Measurements from ENCODE around the gene ABCA10.

Gene ABCA10

GRCh38 chr17:69188064-69188463 lies 40.6 kb downstream of the ABCA10 start:
- DNase-seq (ENCODE audit: low read depth) = no peak
- no peak overlapping the region for H3K4me3 ChIP-seq (ENCODE audit: low read length)
- TF ChIP-seq CTCF (conservative IDR thresholded peaks at IDR 0.05; ENCODE audit: low read depth, low read length) = no peak

- no peak for TF ChIP-seq CTCF (conservative IDR thresholded peaks at IDR 0.05; ENCODE audit: low read depth, low read length)
- no peak for DNase-seq (ENCODE audit: low read depth)
- H3K4me3 ChIP-seq (ENCODE audit: low read length) = no peak overlapping the region
Observed at GRCh38 chr17:69187294-69187693, 41.3 kb downstream of the ABCA10 start.

- no peak for TF ChIP-seq CTCF (conservative IDR thresholded peaks at IDR 0.05; ENCODE audit: low read depth, low read length)
- no peak for DNase-seq (ENCODE audit: low read depth)
- no peak overlapping the region for H3K4me3 ChIP-seq (ENCODE audit: low read length)
Observed at GRCh38 chr17:69179227-69179952, 49.2 kb downstream of the ABCA10 start.

- no peak for DNase-seq (ENCODE audit: low read depth)
- no peak for TF ChIP-seq CTCF (conservative IDR thresholded peaks at IDR 0.05; ENCODE audit: low read depth, low read length)
- no peak overlapping the region for H3K4me3 ChIP-seq (ENCODE audit: low read length)
Observed at GRCh38 chr17:69176457-69176795, 52.2 kb downstream of the ABCA10 start.

- TF ChIP-seq CTCF (conservative IDR thresholded peaks at IDR 0.05; ENCODE audit: low read depth, low read length) = no peak
- no peak for DNase-seq (ENCODE audit: low read depth)
- H3K4me3 ChIP-seq (ENCODE audit: low read length) = no peak overlapping the region
Observed at GRCh38 chr17:69175625-69176456, 52.8 kb downstream of the ABCA10 start.

- no peak for TF ChIP-seq CTCF (conservative IDR thresholded peaks at IDR 0.05; ENCODE audit: low read depth, low read length)
- no peak overlapping the region for H3K4me3 ChIP-seq (ENCODE audit: low read length)
- no peak for DNase-seq (ENCODE audit: low read depth)
Observed at GRCh38 chr17:69175262-69175624, 53.4 kb downstream of the ABCA10 start.

- no peak for DNase-seq (ENCODE audit: low read depth)
- H3K4me3 ChIP-seq (ENCODE audit: low read length) = no peak overlapping the region
- TF ChIP-seq CTCF (conservative IDR thresholded peaks at IDR 0.05; ENCODE audit: low read depth, low read length) = no peak
Observed at GRCh38 chr17:69173118-69173517, 55.5 kb downstream of the ABCA10 start.
